IMR-90 (cell line): ENCODE results near the gene TRIM71. TPM values are rescaled to one million over a fixed set of nuclear protein-coding genes. Genes with fewer than 3 reads are reported as not detected.

ENCODE experiments used
- ATAC-seq: fragments of 200-7000 bp; cut with Tn5 transposase; 2 replicates; pipeline ENCODE4 v1.9.1; 2020; ENCODE audit warnings: low read depth, mild to moderate bottlenecking, moderate library complexity
- BruUV-seq: library from RNA; stranded (reverse); fragments of 400-500 nt; replicated peaks from 2 replicates; lab custom pipeline; 2021; lab: Mats Ljungman, UMichigan
- CTCF ChIA-PET: fragments of 300-600 bp; formaldehyde crosslinking; extraction: SDS; loops from one replicate; lab custom pipeline; 2021; ENCODE audit warnings: antibody characterized with exemption; lab: Yijun Ruan, JAX
- POLR2A ChIA-PET: fragments of 300-600 bp; sonication (Branson Sonifier 250); formaldehyde crosslinking; loops from one replicate; lab custom pipeline; 2022; ENCODE audit warnings: antibody characterized with exemption; ENCODE audit not compliant: unreplicated experiment; lab: Charles Lee
- DNase-seq: peaks from one replicate; pipeline ENCODE4 v3.0.0; 2013
- H2AFZ ChIP-seq: replicated peaks from 2 replicates; pipeline ENCODE3; 2013; ENCODE audit warnings: low read length, mild to moderate bottlenecking; ENCODE audit not compliant: poor library complexity
- H2AK5ac ChIP-seq: 2 replicates; pipeline ENCODE4 v1.6.1; 2013; ENCODE audit warnings: low read depth, low read length, inconsistent platforms
- H2AK9ac ChIP-seq: replicated peaks from 2 replicates; pipeline ENCODE3; 2013; ENCODE audit warnings: mild to moderate bottlenecking, low read depth, low read length, moderate library complexity; ENCODE audit not compliant: poor library complexity
- H2BK120ac ChIP-seq: 2 replicates; pipeline ENCODE4 v1.6.1; 2013; ENCODE audit warnings: low read depth, low read length, inconsistent platforms
- H2BK15ac ChIP-seq: 3 replicates; pipeline ENCODE4 v1.6.1; 2013; ENCODE audit warnings: low read depth, low read length, inconsistent platforms
- H2BK20ac ChIP-seq: 2 replicates; pipeline ENCODE4 v1.6.1; 2013; ENCODE audit warnings: low read depth, mild to moderate bottlenecking, inconsistent platforms, low read length, moderate library complexity
- H2BK5ac ChIP-seq: 2 replicates; pipeline ENCODE4 v1.6.1; 2013; ENCODE audit warnings: mild to moderate bottlenecking, low read depth, low read length, inconsistent platforms; ENCODE audit not compliant: poor library complexity, severe bottlenecking
- H3K14ac ChIP-seq: replicated peaks from 2 replicates; pipeline ENCODE4 v1.6.1; 2013; ENCODE audit warnings: low read depth, low read length, inconsistent platforms
- H3K18ac ChIP-seq: 2 replicates; pipeline ENCODE4 v1.6.1; 2013; ENCODE audit warnings: low read depth, low read length, control low read depth
- H3K23ac ChIP-seq: 2 replicates; pipeline ENCODE4 v1.6.1; 2013; ENCODE audit warnings: low read depth, low read length, inconsistent platforms
- H3K27ac ChIP-seq: 2 replicates; pipeline ENCODE4 v1.5.1; 2013; ENCODE audit warnings: mild to moderate bottlenecking, control low read depth, low read length; ENCODE audit not compliant: insufficient read depth
- H3K27me3 ChIP-seq: 2 replicates; pipeline ENCODE4 v1.6.1; 2013; ENCODE audit warnings: low read length; ENCODE audit not compliant: control insufficient read depth, insufficient read depth
- H3K36me3 ChIP-seq: 2 replicates; pipeline ENCODE4 v1.6.1; 2013; ENCODE audit warnings: low read length, mixed read lengths; ENCODE audit not compliant: control insufficient read depth, insufficient read depth
- H3K4ac ChIP-seq: 2 replicates; pipeline ENCODE4 v1.6.1; 2013; ENCODE audit warnings: low read depth, low read length, inconsistent platforms
- H3K4me1 ChIP-seq: 2 replicates; pipeline ENCODE4 v1.6.1; 2013; ENCODE audit warnings: low read length, mixed read lengths; ENCODE audit not compliant: control insufficient read depth, insufficient read depth
- H3K4me2 ChIP-seq: 2 replicates; pipeline ENCODE4 v1.6.1; 2013; ENCODE audit warnings: low read depth, mild to moderate bottlenecking, control low read depth, low read length, moderate library complexity
- H3K4me3 ChIP-seq: 2 replicates; pipeline ENCODE4 v1.5.1; 2013; ENCODE audit warnings: low read depth, mild to moderate bottlenecking, control low read depth, low read length, moderate library complexity; ENCODE audit not compliant: insufficient read depth
- H3K56ac ChIP-seq: 2 replicates; pipeline ENCODE4 v1.6.1; 2013; ENCODE audit warnings: low read length, inconsistent platforms; ENCODE audit not compliant: insufficient read depth; ENCODE audit errors: extremely low read depth
- H3K79me1 ChIP-seq, 2 experiments: 2 replicates each; pipeline ENCODE4 v1.6.1; 2013; ENCODE audit warnings: low read length in 2 of 2, inconsistent platforms in 1 of 2, low read depth in 1 of 2
- H3K9ac ChIP-seq: 2 replicates; pipeline ENCODE4 v1.6.1; 2013; ENCODE audit warnings: low read depth, low read length, control low read depth
- H3K9me1 ChIP-seq: 2 replicates; pipeline ENCODE4 v1.6.1; 2013; ENCODE audit warnings: low read length, inconsistent platforms; ENCODE audit not compliant: insufficient read depth
- H3K9me3 ChIP-seq: 2 replicates; pipeline ENCODE4 v1.6.1; 2013; ENCODE audit warnings: low read length; ENCODE audit not compliant: control insufficient read depth, insufficient read depth
- H4K20me1 ChIP-seq: 2 replicates; pipeline ENCODE4 v1.6.1; 2013; ENCODE audit warnings: low read length, inconsistent platforms; ENCODE audit not compliant: insufficient read depth
- H4K5ac ChIP-seq: 2 replicates; pipeline ENCODE4 v1.6.1; 2013; ENCODE audit warnings: mild to moderate bottlenecking, low read depth, low read length, control low read depth
- H4K8ac ChIP-seq, 2 experiments: 2 replicates each; pipeline ENCODE4 v1.6.1; 2013; ENCODE audit warnings: low read depth in 2 of 2, low read length in 2 of 2, control low read depth in 1 of 2, inconsistent platforms in 1 of 2
- H4K91ac ChIP-seq: 2 replicates; pipeline ENCODE4 v1.6.1; 2013; ENCODE audit warnings: low read depth, low read length, inconsistent platforms; ENCODE audit not compliant: insufficient read depth
- CTCF ChIP-seq: conservative IDR thresholded peaks from 2 replicates; pipeline ENCODE4 v1.5.1; 2012; ENCODE audit warnings: mild to moderate bottlenecking, low read depth, low read length, improper control_type of control experiment
- ELK1 ChIP-seq: fragments of 150-350 bp; IDR thresholded peaks from 2 replicates; pipeline ENCODE4 v1.6.1; 2016; ENCODE audit warnings: low read depth, mild to moderate bottlenecking, low read length, moderate library complexity, borderline replicate concordance
- NFE2L2 ChIP-seq: fragments of 150-350 bp; IDR thresholded peaks from 2 replicates; pipeline ENCODE4 v1.6.1; 2016; ENCODE audit warnings: low read depth, mild to moderate bottlenecking, low read length
- POLR2A ChIP-seq: IDR thresholded peaks from 2 replicates; pipeline ENCODE4 v1.6.1; 2012; ENCODE audit warnings: mild to moderate bottlenecking, low read depth, low read length
- USF2 ChIP-seq: fragments of 150-350 bp; IDR thresholded peaks from 2 replicates; pipeline ENCODE4 v1.6.1; 2017; ENCODE audit warnings: mild to moderate bottlenecking, antibody characterized with exemption, low read length, low read depth
- WGBS, 2 experiments: methylation state at CpG; one replicate each; pipeline versions ENCODE4 v1.1.5 to v1.1.7; 2013; ENCODE audit warnings: missing lambda C conversion rate in 2 of 2; ENCODE audit not compliant: insufficient read length in 1 of 2; ENCODE audit errors: extremely low coverage in 2 of 2; 5-methylcytosine and 5-hydroxymethylcytosine counted together
- dilution Hi-C: fragments of 300-500 bp; cut with HindIII; formaldehyde crosslinking; loops from one replicate; pipeline ENCODE4 v1.14.3; 2018; ENCODE audit warnings: low sequenced_read_pairs; ENCODE audit not compliant: unreplicated experiment
- in situ Hi-C: fragments of 300-500 bp; cut with MboI; formaldehyde crosslinking; loops from 3 replicates; pipeline ENCODE4 v1.14.3; 2019; ENCODE audit warnings: low sequenced_read_pairs, inconsistent platforms, mixed read lengths
- intact Hi-C: fragments of 100-400 bp; cut with micrococcal nuclease; formaldehyde crosslinking; loops from 2 replicates; pipeline ENCODE4 v1.10.0; 2022
- polyA plus RNA-seq, 3 experiments: library from polyadenylated mRNA; depleted of rRNA; stranded (reverse); fragments of >200 nt; gene quantifications; 2 replicates each; pipeline ENCODE4 v1.2.3, GENCODE V29; 2012; ENCODE audit warnings: low replicate concordance in 1 of 3
- total RNA-seq: library from RNA; depleted of rRNA; stranded (reverse); fragments of >200 nt; gene quantifications from 2 replicates; pipeline ENCODE4 v1.2.3, GENCODE V29; 2012

Gene TRIM71
- total and polyA plus RNA-seq, 2 of the 4 experiments (the other 2 are of a cell fraction) = not detected

GRCh38 chr3:32832193-32832592 is 14.4 kb downstream of the TRIM71 start:
- CTCF ChIA-PET = no interaction called here

More at GRCh38 chr3:32832193-32832592, 14.4 kb downstream of the TRIM71 start:
- in situ Hi-C loops (no loop called here), dilution Hi-C loops (no loop called here), intact Hi-C loops (no loop called here)
- no peak overlapping the region for H4K8ac ChIP-seq
- no peak overlapping the region for H2AK5ac ChIP-seq
- no peak overlapping the region for H2BK120ac ChIP-seq
- H3K27me3 ChIP-seq = peaks cover 25% of the 10 kb centered on the region
- H2BK5ac ChIP-seq = no peak overlapping the region
- no peak overlapping the region for H3K27ac ChIP-seq
- ATAC-seq = no peak
- no peak overlapping the region for H3K14ac ChIP-seq
- WGBS, 2 experiments = 69% methylated on average over 2 of the region's 4 CpGs; no CpG with 5 or more reads in 1 of the 2 experiments
- no peak for DNase-seq
- TF ChIP-seq CTCF (no peak), NFE2L2 (no peak), USF2 (no peak), ELK1 (no peak), POLR2A (no peak)
- no peak overlapping the region for H4K5ac ChIP-seq
- no peak overlapping the region for H3K4ac ChIP-seq
- no peak overlapping the region for H3K9ac ChIP-seq
- POLR2A ChIA-PET = no interaction called here
- no peak overlapping the region for H2AFZ ChIP-seq
- no peak overlapping the region for H3K18ac ChIP-seq
- no peaks in the 10 kb centered on the region for H4K20me1 ChIP-seq
- H3K4me2 ChIP-seq = no peak overlapping the region
- H3K56ac ChIP-seq = no peak overlapping the region
- H2BK20ac ChIP-seq = no peak overlapping the region
- H3K36me3 ChIP-seq = no peaks in the 10 kb centered on the region
- no peaks in the 10 kb centered on the region for H3K79me1 ChIP-seq
- H3K4me1 ChIP-seq = no peaks in the 10 kb centered on the region
- no peaks in the 10 kb centered on the region for H3K9me1 ChIP-seq
- H3K9me3 ChIP-seq = no peaks in the 10 kb centered on the region
- no peak overlapping the region for H3K23ac ChIP-seq
- BruUV-seq = no TSS peak
- H2BK15ac ChIP-seq = no peak overlapping the region
- no peak overlapping the region for H2AK9ac ChIP-seq
- H4K91ac ChIP-seq = no peak overlapping the region
- no peak overlapping the region for H3K4me3 ChIP-seq
